AG08395 (cell line): ENCODE measurements around the gene PXT1.

ENCODE experiments used
- DNase-seq: peaks from one replicate; pipeline ENCODE4 v3.0.0; 2012; ENCODE audit warnings: mixed read lengths, low spot score

The PXT1 gene

DNA sequence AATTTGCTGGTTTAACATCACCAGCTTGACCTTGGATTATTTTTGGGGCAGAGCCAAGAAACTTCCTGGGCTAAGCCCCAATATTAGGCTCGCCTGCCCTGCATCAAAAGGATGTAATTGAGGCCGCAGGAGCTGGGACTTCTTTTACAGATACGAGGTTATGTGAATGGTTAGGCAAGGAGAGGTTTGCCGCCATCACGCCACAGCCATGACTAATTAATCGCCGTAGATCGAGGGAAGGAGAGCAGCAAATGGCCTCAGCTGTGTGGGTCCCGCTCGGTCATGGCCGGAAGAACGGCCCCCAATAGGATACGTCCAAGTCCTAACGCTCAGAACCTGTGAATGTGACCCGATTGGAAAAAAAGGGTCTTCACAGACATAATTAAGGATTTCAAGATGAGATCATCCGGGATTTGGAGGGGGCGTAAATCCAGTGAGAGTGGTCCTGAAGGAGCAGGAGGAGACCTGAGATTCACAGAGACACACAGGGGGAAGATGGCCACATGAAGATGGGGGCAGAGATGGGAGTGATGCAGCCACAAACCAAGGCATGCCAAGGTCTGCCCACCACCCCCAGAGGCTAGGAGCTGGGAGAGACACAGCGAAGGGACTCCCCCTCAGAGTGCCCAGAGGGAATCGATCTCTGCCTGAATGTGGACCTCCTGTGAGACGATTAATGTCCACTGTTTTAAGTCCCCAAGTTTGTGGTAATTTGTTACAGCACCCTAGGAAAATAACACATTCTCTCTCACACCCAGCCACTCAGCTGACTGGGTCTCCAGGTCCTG is 96.0 kb downstream of the PXT1 start:
- DNase-seq: no peak

DNA sequence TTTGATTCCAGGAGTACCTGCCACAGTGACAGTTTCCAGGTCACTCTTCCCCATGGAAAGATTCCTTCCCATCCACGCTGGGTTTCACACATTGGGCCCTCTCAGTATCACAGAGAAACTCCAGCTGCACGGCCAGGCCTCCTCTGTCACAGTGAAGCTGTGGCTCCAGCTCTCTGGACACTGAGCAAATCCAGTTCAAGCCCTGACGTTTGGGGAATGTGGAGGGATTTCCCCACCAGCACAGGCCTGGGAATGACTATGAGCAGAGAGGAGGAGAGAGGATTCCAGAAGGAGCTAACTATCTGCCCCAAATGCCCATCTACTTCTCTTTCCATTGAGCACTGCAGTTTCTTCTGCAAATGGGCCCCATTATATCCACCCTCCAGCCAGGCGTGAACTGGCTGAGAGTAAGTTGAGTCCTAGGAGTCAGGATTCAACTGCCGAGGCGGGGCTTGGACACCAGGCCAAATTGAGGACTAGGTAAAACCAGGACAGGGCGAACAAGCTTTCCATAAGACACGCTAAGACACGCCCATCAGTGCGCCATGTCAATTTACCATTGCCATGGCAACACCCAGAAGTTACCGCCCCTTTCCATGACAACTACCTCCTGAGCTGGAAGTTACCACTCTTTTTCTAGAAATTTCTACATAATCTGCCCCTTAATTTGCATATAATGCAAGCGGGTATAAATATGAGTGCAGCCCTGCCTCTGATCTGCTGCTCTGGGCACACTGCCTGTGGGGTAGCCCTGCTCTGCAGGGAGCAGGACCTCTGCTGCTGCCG is 96.8 kb downstream of the PXT1 start:
- no peak for DNase-seq

DNA sequence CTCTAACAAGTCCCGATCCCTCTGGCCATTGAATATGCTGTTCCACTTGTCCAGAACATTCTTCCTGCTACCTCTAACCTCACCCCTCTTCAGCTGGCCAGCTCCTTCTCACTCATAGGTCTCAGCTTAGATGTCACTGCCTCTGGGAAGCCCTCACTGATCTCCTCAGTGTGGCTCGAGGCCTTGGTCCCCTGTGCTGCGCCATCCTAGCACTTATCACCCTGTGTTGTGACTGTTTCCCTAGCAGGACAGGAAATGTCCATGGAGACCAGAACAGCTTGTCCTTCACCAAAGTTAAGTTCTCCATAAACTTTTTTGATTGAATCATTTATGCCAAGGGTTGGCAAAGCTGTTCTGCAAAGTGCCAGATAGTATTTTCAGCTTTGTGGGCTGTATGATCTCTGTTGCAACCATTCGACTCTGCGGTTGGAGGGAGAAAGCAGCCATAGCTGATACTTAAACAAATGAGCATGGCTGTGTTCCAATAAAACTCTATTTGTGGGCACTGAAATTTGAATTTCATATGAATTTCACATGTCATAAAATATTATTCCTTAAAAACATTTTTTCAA is 99.5 kb downstream of the PXT1 start:
- DNase-seq: no peak

DNA sequence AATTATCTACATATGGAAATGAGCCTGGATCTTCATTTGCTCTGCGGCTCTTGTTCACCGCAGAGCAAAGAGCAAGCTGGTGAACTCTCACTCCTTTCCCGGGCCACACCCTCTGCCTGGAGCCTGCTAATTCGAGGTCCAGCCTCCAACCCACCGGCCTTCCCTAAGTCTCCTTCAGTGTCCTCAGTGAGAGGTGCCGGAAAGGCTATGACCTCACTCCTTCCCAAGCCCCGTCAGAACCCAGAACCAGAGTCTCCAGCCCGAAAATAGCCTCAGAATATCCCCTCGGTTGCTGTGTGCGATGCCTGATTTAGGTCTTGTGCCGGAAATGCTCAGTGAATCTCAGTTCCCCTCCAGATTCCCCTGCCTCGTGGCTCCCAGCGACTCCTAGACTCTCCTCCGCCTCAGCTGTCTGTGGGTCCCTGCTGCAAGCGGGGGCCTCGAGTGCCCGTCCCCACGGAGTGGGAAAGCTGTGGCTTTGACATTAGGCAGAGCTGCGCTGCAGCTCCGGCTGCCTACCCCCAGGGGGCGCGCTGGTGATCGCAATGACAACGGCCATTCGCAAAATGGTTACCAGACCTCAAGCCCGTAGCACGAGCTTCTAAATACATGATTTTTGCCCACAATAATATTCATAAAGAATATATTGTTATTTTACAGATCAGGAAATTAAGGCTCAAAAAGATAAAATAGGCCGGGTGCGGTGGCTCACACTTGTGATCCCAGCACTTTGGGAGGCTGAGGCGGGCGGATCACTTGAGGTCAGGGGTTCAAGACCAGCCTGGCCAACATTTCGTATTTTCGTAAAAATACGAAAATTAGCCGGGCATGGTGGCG is 101.8 kb downstream of the PXT1 start:
- DNase-seq: peak; percentile 78
